Left colon (tissue), 2 donors: ENCODE measurements around the gene RAB3GAP1. TPM values are rescaled to one million over a fixed set of nuclear protein-coding genes. Genes with fewer than 3 reads are reported as not detected.
A peak's percentile ranks its signal among the peaks of the same experiment; 100 is the strongest.
"Not testable (repeated sequence)": the region's sequence is repeated elsewhere in the genome, so short reads cannot be mapped to it uniquely, and the experiment has no call there.

Experiments
- ATAC-seq: fragments of 200-7000 bp; cut with Tn5 transposase; one replicate; pipeline ENCODE4 v1.9.1; 2020; ENCODE audit warnings: mild to moderate bottlenecking, moderate library complexity
- DNase-seq, 2 donors: peaks; one replicate each; pipeline ENCODE4 v3.0.0-alpha.2; 2020
- intact Hi-C, 2 donors: fragments of 100-400 bp; cut with DNase I in 1 of 2; cut with micrococcal nuclease in 1 of 2; formaldehyde crosslinking; loops; one replicate each; pipeline versions ENCODE4 v1.11.2 to v1.14.0; 2022; cut with DNase I, micrococcal nuclease
- long read RNA-seq: library from polyadenylated mRNA; unstranded; transcript quantifications from one replicate; pipeline ENCODE4 v2.0.0, GENCODE V29; 2021
- total RNA-seq, 2 donors: library from RNA; stranded (reverse); fragmentation: NEBNext Ultra II Directional; extraction: Animal tissue kit (Norgen Biotek cat#: 25700); gene quantifications; one replicate each; pipeline ENCODE4 v1.2.1, GENCODE V29; 2021
- donor health status: DM: no; HTN: no; CAD: no.
- donor health status: DM: yes; HTN: yes; CAD: no.

The RAB3GAP1 gene
- 10 to 100 TPM; 41.1 to 42.9 TPM for total RNA-seq
- long read RNA-seq, full-length matches to known transcripts = 3 of 14 reads
- long read RNA-seq, partial matches to known transcripts = 5 of 14 reads
- long read RNA-seq, other reads (novel, unspliced or antisense) = 6 of 14 reads

- intact Hi-C loops = no loop called here
- DNase-seq = peak; percentile 80 to 86
- ATAC-seq = peak; percentile 90
Observed at GRCh38 chr2:135052042-135052876, at the start of gene RAB3GAP1. Gene RAB3GAP1, plus strand, starts transcription at chr2:135052292. Its CDS starts 16 bp downstream, at chr2:135052308.

- DNase-seq = no peak
- no peak for ATAC-seq
- intact Hi-C loops = loop anchor here in 1 of 2 donors (10.0 kb wide), 1 partner anchor 702 kb away; no protein-coding TSS in a partner anchor
Observed at GRCh38 chr2:135002836-135003235, 49.3 kb upstream of the RAB3GAP1 start.

DNA sequence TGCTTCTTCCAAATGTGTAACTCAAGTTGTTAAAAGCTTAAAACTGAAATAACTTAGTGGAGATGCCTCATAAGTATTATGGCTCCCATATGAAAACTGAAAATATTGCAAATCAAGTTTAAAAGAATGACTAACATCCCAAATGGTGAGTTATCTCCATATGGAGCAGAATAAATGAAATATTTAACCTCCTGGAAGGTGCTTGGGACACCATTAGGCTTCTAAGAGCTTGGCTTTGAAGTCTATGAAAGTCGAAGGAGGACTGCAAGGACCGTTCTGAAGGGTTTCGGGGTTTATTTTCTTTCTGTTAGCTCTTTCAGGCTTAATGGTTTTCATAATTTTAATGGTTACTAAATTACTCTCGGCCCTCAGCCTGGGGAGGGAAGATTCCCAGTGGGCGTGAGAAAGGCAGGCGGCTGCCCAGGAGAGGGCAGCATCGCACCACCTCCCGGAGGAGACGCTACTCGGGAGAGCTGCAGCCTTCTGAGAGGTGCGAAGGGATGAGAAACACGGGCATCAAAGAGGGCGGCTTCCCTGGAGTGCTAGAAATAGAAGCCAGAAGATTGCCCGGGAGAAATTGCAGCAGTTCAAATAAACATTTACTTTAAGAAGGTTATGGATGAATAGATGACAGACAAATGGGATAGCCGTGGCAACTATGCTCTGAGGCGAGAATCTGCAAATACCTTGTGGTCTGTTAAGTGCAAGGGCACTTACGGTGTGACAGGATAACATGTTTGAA lies 47.9 kb upstream of the RAB3GAP1 start:
- DNase-seq = peak; percentile 49 to 81
- intact Hi-C loops = loop anchor here in 1 of 2 donors (10.0 kb wide), 1 partner anchor 701 kb away; no protein-coding TSS in a partner anchor
- ATAC-seq = peak; percentile 99

- ATAC-seq (no peak), DNase-seq (no peak)
- intact Hi-C loops = loop anchor here in 1 of 2 donors (10.0 kb wide), 1 partner anchor 699 kb away; no protein-coding TSS in a partner anchor
Observed at GRCh38 chr2:135005753-135006152, 46.3 kb upstream of the RAB3GAP1 start.

GRCh38 chr2:135009339-135009738 lies 42.8 kb upstream of the RAB3GAP1 start:
- intact Hi-C loops = loop anchor here in 1 of 2 donors (10.0 kb wide), 1 partner anchor 695 kb away; no protein-coding TSS in a partner anchor
- ATAC-seq (no peak), DNase-seq (no peak)

- no peak for ATAC-seq
- intact Hi-C loops = no loop called here
- no peak for DNase-seq
Observed at GRCh38 chr2:135010200-135010942, 41.7 kb upstream of the RAB3GAP1 start.

- intact Hi-C loops = no loop called here
- no peak for ATAC-seq
- no peak for DNase-seq
Observed at GRCh38 chr2:135011633-135012032, 40.5 kb upstream of the RAB3GAP1 start.

DNA sequence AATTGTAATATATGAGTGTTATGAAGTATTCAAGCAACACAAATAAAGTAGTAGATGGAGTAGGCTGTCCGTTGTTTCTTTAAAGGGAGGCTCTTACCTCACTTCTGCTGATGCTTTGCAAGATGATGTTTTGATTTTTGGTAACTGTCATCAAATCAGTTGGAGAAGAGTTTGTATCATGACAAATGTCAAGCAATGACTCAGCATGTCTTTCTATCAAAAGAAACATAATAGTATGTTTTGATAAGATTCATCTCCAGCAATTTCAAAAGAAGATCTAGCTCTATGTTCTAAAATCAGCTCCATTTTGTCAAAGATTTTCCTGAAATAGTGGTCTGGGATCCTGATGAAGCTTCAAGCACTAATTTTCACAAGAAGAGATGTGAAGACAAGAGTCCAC lies 30.5 kb upstream of the RAB3GAP1 start:
- DNase-seq (no peak), ATAC-seq (no peak)
- intact Hi-C loops = no loop called here

DNA sequence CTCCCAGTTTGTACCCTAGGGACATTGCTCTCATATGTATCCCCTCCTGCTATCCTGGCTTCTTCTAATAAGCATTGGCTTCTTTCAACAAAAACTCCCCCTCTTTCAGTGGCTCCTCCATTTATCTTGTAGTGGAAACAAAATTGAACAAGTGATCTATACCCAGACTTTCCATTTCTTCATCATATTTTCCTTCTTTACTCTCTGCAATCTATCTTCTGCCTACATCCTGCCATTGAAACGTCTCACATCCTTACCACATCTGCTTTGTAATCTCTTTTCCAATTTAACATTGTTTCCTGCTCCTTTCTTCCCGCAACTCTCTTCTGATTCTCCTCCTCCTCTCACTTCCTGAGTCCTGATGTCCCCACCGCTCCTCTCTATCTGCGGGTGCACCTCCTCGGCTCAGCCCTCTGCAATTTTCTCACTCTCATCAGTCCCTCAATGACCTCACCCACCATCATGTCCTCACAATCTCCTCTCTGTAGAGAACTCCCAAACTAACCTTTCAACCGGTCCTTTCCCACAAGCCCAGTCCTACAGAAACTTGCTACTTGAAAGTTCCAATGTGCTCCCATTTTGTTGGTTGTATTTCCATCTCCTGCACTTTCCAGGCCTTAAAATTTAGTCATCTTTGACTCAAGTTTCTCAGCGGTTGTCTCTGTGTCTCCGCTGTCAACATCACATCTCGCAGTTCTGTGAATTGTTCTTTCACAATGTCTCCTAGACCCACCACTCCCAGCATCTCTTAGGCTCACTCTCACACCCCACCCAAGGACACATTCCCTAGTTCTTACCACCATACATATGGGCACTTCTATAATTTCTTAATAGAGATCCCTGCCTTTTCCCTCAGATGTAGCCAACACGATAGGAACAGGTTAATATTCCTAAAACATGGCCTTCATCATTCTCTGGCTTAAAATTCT lies 28.9 kb upstream of the RAB3GAP1 start:
- DNase-seq = no peak
- no peak for ATAC-seq
- intact Hi-C loops = no loop called here

GRCh38 chr2:135023886-135024485 lies 28.1 kb upstream of the RAB3GAP1 start:
- no peak for ATAC-seq
- no peak for DNase-seq
- intact Hi-C loops = no loop called here

- ATAC-seq (no peak), DNase-seq (no peak)
- intact Hi-C loops = no loop called here
Observed at GRCh38 chr2:135029481-135030134, 22.5 kb upstream of the RAB3GAP1 start.

DNA sequence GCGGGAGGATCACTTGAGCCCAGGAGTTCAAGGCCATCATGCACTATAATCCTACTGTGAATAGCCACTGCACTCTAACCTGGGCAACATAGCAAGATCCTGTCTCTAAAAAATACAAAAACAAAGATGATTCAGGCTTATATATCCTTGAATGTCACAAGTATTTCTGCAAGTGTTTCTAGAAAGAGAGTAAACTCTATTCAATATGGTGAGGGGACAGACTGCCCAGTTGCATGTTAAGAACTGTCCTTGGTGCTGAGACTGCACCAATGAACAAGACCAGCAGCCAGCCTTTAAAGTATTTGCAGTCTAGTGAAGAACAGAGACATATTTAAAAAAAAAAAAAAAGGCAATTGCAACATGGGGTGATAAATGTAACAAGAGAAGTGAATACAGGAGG lies 21.3 kb upstream of the RAB3GAP1 start:
- DNase-seq (no peak), ATAC-seq (no peak)
- intact Hi-C loops = no loop called here

GRCh38 chr2:135033216-135033615 lies 18.9 kb upstream of the RAB3GAP1 start:
- intact Hi-C loops, ATAC-seq, DNase-seq: not testable (repeated sequence)

- DNase-seq = no peak
- ATAC-seq = no peak
- intact Hi-C loops = no loop called here
Observed at GRCh38 chr2:135037831-135038230, 14.3 kb upstream of the RAB3GAP1 start.

DNA sequence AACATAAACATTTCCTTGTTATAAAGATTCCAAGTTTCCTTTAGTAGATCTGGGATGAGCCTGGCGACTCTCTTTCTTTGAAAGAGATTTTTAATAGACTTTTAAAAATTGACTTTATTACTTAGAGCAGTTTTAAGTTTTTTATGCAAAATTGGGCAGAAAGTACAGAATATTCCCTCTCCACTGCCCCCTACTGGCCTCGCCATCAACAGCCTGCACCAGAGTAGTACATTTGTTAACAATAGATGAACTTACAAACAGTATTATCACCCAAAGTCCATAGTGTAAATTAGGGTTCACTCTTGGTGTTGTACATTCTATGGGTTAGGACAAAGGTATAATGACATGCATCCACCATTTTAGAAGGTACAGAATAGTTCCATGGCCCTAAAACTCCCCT lies 8.7 kb upstream of the RAB3GAP1 start:
- intact Hi-C loops = no loop called here
- DNase-seq = no peak
- ATAC-seq = no peak

- intact Hi-C loops = no loop called here
- DNase-seq (no peak), ATAC-seq (peak; percentile 23)
Observed at GRCh38 chr2:135047300-135047699, 4.8 kb upstream of the RAB3GAP1 start, which contains the start of gene MAP3K19. Gene MAP3K19, minus strand, starts transcription at chr2:135047447. Its CDS starts 22,800 bp downstream, at chr2:135024647.

GRCh38 chr2:135048122-135048521 lies 4.0 kb upstream of the RAB3GAP1 start:
- ATAC-seq = no peak
- intact Hi-C loops = no loop called here

More at GRCh38 chr2:135048122-135048521, 4.0 kb upstream of the RAB3GAP1 start:
- no peak for DNase-seq
